GM12878 (cell line): ENCODE data around the gene NCBP2L. TPM values are rescaled to one million over a fixed set of nuclear protein-coding genes. Genes with fewer than 3 reads are reported as not detected.

Source experiments
- ATAC-seq: fragments of 200-7000 bp; cut with Tn5 transposase; 3 replicates; pipeline ENCODE4 v1.9.1; 2020; ENCODE audit warnings: mild to moderate bottlenecking, moderate library complexity
- BruUV-seq: library from RNA; stranded (reverse); fragments of 400-500 nt; replicated peaks from 2 replicates; lab custom pipeline; 2021; lab: Mats Ljungman, UMichigan
- CTCF ChIA-PET: fragments of 300-600 bp; sonication (Branson Sonifier 250); formaldehyde crosslinking; extraction: SDS; loops from one replicate; lab custom pipeline; 2021; ENCODE audit warnings: inconsistent platforms; lab: Yijun Ruan, JAX
- POLR2A ChIA-PET: fragments of 350-600 bp; formaldehyde crosslinking; extraction: SDS; loops from one replicate; lab custom pipeline; 2021; ENCODE audit warnings: inconsistent platforms; lab: Charles Lee
- RAD21 ChIA-PET: fragments of 300-600 bp; sonication (Branson Sonifier 250); formaldehyde crosslinking; loops from one replicate; lab custom pipeline; 2023; ENCODE audit warnings: antibody characterized with exemption; ENCODE audit not compliant: unreplicated experiment; lab: Charles Lee
- SMC1A ChIA-PET: fragments of 300-600 bp; sonication (Branson Sonifier 250); formaldehyde crosslinking; loops from one replicate; lab custom pipeline; 2023; ENCODE audit not compliant: unreplicated experiment, uncharacterized antibody; lab: Charles Lee
- DNase-seq: peaks from one replicate; pipeline ENCODE4 v3.0.0-alpha.2; 2011; ENCODE audit warnings: low read depth, low spot score
- FAIRE-seq: peaks from 3 replicates; lab custom pipeline; 2011; peaks lifted over from hg19 to GRCh38; lab: Jason Lieb, UNC
- H2AFZ ChIP-seq: 2 replicates; pipeline ENCODE4 v1.6.0; 2011; ENCODE audit warnings: low read depth, low read length, control low read depth; ENCODE audit not compliant: control insufficient read depth
- H3K27ac ChIP-seq: 2 replicates; pipeline ENCODE4 v1.5.1; 2011; ENCODE audit warnings: control low read depth; ENCODE audit not compliant: control insufficient read depth, insufficient read depth
- H3K27me3 ChIP-seq, 2 experiments: replicated peaks in 1 of 2; 2 replicates each; pipeline versions ENCODE4 v1.6.0 to v1.6.1; 2011; ENCODE audit warnings: low read length in 1 of 2; ENCODE audit not compliant: control insufficient read depth in 2 of 2, insufficient read depth in 2 of 2
- H3K36me3 ChIP-seq, 2 experiments: 2 replicates each; pipeline ENCODE4 v1.5.1; 2011; ENCODE audit warnings: low read length in 1 of 2; ENCODE audit not compliant: control insufficient read depth in 2 of 2, insufficient read depth in 2 of 2
- H3K4me1 ChIP-seq: 2 replicates; pipeline ENCODE4 v1.6.1; 2011; ENCODE audit warnings: mild to moderate bottlenecking, low read length, moderate library complexity, mixed read lengths; ENCODE audit not compliant: control insufficient read depth, insufficient read depth
- H3K4me2 ChIP-seq: 2 replicates; pipeline ENCODE4 v1.6.0; 2011; ENCODE audit warnings: control low read depth; ENCODE audit not compliant: control insufficient read depth, insufficient read depth
- H3K4me3 ChIP-seq: fragments of 200-600 bp; sonication (generic); 2 replicates; pipeline ENCODE4 v1.5.1; 2016
- H3K79me2 ChIP-seq: 2 replicates; pipeline ENCODE4 v1.6.0; 2011; ENCODE audit warnings: low read length; ENCODE audit not compliant: control insufficient read depth, insufficient read depth
- H3K9ac ChIP-seq: 2 replicates; pipeline ENCODE4 v1.8.0; 2011; ENCODE audit warnings: low read length, control low read depth, mixed read lengths; ENCODE audit not compliant: control insufficient read depth, insufficient read depth
- H3K9me3 ChIP-seq: replicated peaks from 3 replicates; pipeline ENCODE4 v1.5.1; 2011; ENCODE audit warnings: mild to moderate bottlenecking, low read length; ENCODE audit not compliant: control insufficient read depth, insufficient read depth
- H4K20me1 ChIP-seq: 2 replicates; pipeline ENCODE4 v1.6.0; 2011; ENCODE audit not compliant: control insufficient read depth, insufficient read depth
- ATF2 ChIP-seq: IDR thresholded peaks from 2 replicates; pipeline ENCODE4 v1.6.1; 2012; ENCODE audit warnings: low read length, inconsistent platforms
- ATF7 ChIP-seq: fragments of 450-650 bp; IDR thresholded peaks from 2 replicates; pipeline ENCODE4 v1.6.1; 2016; ENCODE audit warnings: low read depth, mild to moderate bottlenecking
- BCL11A ChIP-seq: IDR thresholded peaks from 2 replicates; pipeline ENCODE4 v1.6.1; 2011; ENCODE audit warnings: low read depth, low read length
- CREB1 ChIP-seq: IDR thresholded peaks from 2 replicates; pipeline ENCODE4 v1.6.1; 2012; ENCODE audit warnings: low read depth, mild to moderate bottlenecking, inconsistent platforms
- E2F8 ChIP-seq: fragments of 450-650 bp; IDR thresholded peaks from 2 replicates; pipeline ENCODE4 v1.6.1; 2018; ENCODE audit warnings: mild to moderate bottlenecking, low read depth, moderate library complexity; ENCODE audit not compliant: partially characterized antibody
- IKZF2 ChIP-seq, 2 experiments: fragments of 450-650 bp; IDR thresholded peaks; 2 replicates each; pipeline ENCODE4 v1.6.1; 2017; ENCODE audit warnings: mild to moderate bottlenecking in 2 of 2, moderate library complexity in 2 of 2
- NR2C1 ChIP-seq: fragments of 450-650 bp; IDR thresholded peaks from 2 replicates; pipeline ENCODE4 v1.6.1; 2017; ENCODE audit warnings: antibody characterized with exemption, mild to moderate bottlenecking, moderate library complexity
- POLR2AphosphoS2 ChIP-seq: IDR thresholded peaks from 2 replicates; pipeline ENCODE4 v1.6.1; 2011; ENCODE audit warnings: low read depth, mild to moderate bottlenecking, low read length, improper control_type of control experiment, moderate library complexity
- SIX5 ChIP-seq: IDR thresholded peaks from 2 replicates; pipeline ENCODE4 v1.6.1; 2011; ENCODE audit warnings: mild to moderate bottlenecking, low read depth, low read length, moderate library complexity; ENCODE audit not compliant: severe bottlenecking
- STAT3 ChIP-seq: IDR thresholded peaks from 2 replicates; pipeline ENCODE4 v1.6.1; 2011; ENCODE audit warnings: low read depth, low read length, improper control_type of control experiment
- SUPT20H ChIP-seq: IDR thresholded peaks from 2 replicates; pipeline ENCODE4 v1.6.1; 2011; ENCODE audit warnings: low read depth, mild to moderate bottlenecking, low read length, moderate library complexity, borderline replicate concordance; ENCODE audit not compliant: control insufficient read depth
- SUZ12 ChIP-seq: fragments of 200-600 bp; sonication (generic); IDR thresholded peaks from one replicate; pipeline ENCODE4 v1.6.1; 2018; ENCODE audit warnings: antibody characterized with exemption, mild to moderate bottlenecking; ENCODE audit not compliant: unreplicated experiment
- YY1 ChIP-seq: IDR thresholded peaks from 2 replicates; pipeline ENCODE4 v1.6.1; 2011; ENCODE audit warnings: low read depth, mild to moderate bottlenecking, low read length
- ZNF217 ChIP-seq: fragments of 450-650 bp; IDR thresholded peaks from 2 replicates; pipeline ENCODE4 v1.6.1; 2017; ENCODE audit warnings: antibody characterized with exemption, mild to moderate bottlenecking
- ZNF622 ChIP-seq: fragments of 450-650 bp; IDR thresholded peaks from 2 replicates; pipeline ENCODE4 v1.6.1; 2017; ENCODE audit warnings: mild to moderate bottlenecking, inconsistent platforms
- WGBS: methylation state at CpG from one replicate; pipeline ENCODE4 v1.1.6; 2016; ENCODE audit warnings: low lambda C conversion rate; ENCODE audit not compliant: insufficient replicate concordance, insufficient coverage; ENCODE audit errors: missing lambda C conversion rate; 5-methylcytosine and 5-hydroxymethylcytosine counted together
- in situ Hi-C: fragments of 300-500 bp; cut with MboI; formaldehyde crosslinking; loops from 9 replicates; pipeline ENCODE4 v1.14.3; 2018; ENCODE audit warnings: mixed read lengths
- intact Hi-C: fragments of 100-400 bp; cut with micrococcal nuclease; formaldehyde crosslinking; loops from one replicate; pipeline ENCODE4 v1.14.2; 2022; ENCODE audit not compliant: unreplicated experiment
- polyA plus RNA-seq, 11 experiments: library from polyadenylated mRNA; depleted of rRNA in 4 of 11; unstranded in 6 of 11; stranded (reverse) in 5 of 11; fragments of >200 nt; fragmentation: Nextera tagmentation in 4 of 11; fragmentation: Illumina TruSeq in 1 of 11; extraction: Ambion mirVana in 4 of 11; extraction: Trizol in 1 of 11; gene quantifications; 1 replicate in 1 of 11; 2 replicates in 10 of 11; pipeline versions ENCODE4 v1.2.1 to v1.2.3, GENCODE V29; 2011 to 2016; ENCODE audit warnings: inconsistent platforms in 2 of 11, missing spikeins in 2 of 11, low read depth in 1 of 11
- total RNA-seq, 4 experiments: library from RNA; depleted of rRNA in 3 of 4; stranded (reverse); fragments of >200 nt in 3 of 4; fragmentation: Illumina TruSeq in 1 of 4; extraction: Trizol in 1 of 4; gene quantifications; 2 replicates each; pipeline versions ENCODE4 v1.2.1 to v1.2.3, GENCODE V29; 2013 to 2021

Gene NCBP2L
- total and polyA plus RNA-seq, 10 of the 15 experiments (the other 5 are each of a cell fraction or from before 2014, with no cell fraction given) = not detected

DNA sequence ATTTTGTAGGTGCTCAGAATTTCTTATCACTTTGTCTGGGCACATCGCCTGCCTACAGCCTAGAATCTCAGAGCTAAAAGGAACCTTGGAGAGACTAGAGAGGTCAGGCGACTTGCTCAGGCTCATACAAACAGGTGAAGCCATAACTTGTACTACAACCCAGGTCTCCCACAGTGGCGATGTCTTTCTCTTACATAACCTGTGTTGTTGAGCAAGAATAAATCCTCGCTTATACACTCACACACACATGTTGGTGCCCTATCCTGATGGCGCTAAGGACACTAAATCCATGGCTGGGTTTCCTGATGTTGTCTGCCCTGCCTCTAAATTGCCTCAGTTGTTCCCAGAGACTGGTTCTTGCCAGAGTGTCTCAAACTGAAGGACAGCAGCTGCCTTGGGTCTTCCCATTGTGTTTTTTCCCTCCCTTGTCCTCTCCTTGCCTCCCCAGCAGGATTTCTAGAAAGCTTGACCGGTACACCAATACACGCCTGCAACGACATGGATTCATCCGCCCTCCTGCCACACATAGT is 3.6 kb upstream of the NCBP2L start:
- RAD21 ChIA-PET = interaction anchor here (3.5 to 4.6 kb wide), 4 partner anchors 7 to 101 kb away, joined by 19 to 98 read pairs (median 44); no protein-coding TSS in a partner anchor
- Histone ChIP-seq H3K4me2 (no peak overlapping the region), H3K27me3 (no peaks in the 10 kb centered on the region; a peak in 1 of 4 replicates), H3K36me3 (no peaks in the 10 kb centered on the region), H3K4me3 (no peak overlapping the region), H2AFZ (no peak overlapping the region), H3K79me2 (no peaks in the 10 kb centered on the region), H3K9ac (no peak overlapping the region), H4K20me1 (no peaks in the 10 kb centered on the region), H3K4me1 (no peaks in the 10 kb centered on the region), H3K27ac (no peak overlapping the region), H3K9me3 (no peaks in the 10 kb centered on the region; the same call in 2 of the 3 replicates)
- no peak for TF ChIP-seq STAT3
- no peak for TF ChIP-seq ZNF622
- TF ChIP-seq E2F8 = no peak
- TF ChIP-seq ATF2 = no peak
- TF ChIP-seq POLR2AphosphoS2 = no peak
- TF ChIP-seq IKZF2 (IDR thresholded peaks at IDR 0.05) = no peak
- no peak for TF ChIP-seq SUZ12
- no peak for TF ChIP-seq CREB1
- TF ChIP-seq NR2C1 = no peak
- no peak for TF ChIP-seq YY1
- no peak for TF ChIP-seq BCL11A
- no peak for TF ChIP-seq SUPT20H
- TF ChIP-seq ATF7 = no peak
- no peak for TF ChIP-seq SIX5
- no peak for TF ChIP-seq ZNF217
- BruUV-seq = no TSS peak
- no peak for ATAC-seq
- SMC1A ChIA-PET = interaction anchor here (1.1 to 9.4 kb wide), 7 partner anchors 8 to 110 kb away, joined by 3 to 149 read pairs (median 20); no protein-coding TSS in a partner anchor
- no peak for DNase-seq
- in situ Hi-C loops = no loop called here
- no peak for FAIRE-seq
- 66% methylated on average over 9 of the region's 9 CpGs for WGBS
- intact Hi-C loops = loop anchor here (10.0 kb wide), 1 partner anchor 749 kb away; no protein-coding TSS in a partner anchor
- POLR2A ChIA-PET = interaction anchor here (1.6 kb wide), 1 partner anchor 8 kb away, joined by 4 read pairs; no protein-coding TSS in a partner anchor
- CTCF ChIA-PET = interaction anchor here (1.0 to 7.5 kb wide), 8 partner anchors 11 to 115 kb away, joined by 3 to 289 read pairs (median 6); no protein-coding TSS in a partner anchor
